ENCODE measurements around the gene CD300A.

CD300A gene

DNA sequence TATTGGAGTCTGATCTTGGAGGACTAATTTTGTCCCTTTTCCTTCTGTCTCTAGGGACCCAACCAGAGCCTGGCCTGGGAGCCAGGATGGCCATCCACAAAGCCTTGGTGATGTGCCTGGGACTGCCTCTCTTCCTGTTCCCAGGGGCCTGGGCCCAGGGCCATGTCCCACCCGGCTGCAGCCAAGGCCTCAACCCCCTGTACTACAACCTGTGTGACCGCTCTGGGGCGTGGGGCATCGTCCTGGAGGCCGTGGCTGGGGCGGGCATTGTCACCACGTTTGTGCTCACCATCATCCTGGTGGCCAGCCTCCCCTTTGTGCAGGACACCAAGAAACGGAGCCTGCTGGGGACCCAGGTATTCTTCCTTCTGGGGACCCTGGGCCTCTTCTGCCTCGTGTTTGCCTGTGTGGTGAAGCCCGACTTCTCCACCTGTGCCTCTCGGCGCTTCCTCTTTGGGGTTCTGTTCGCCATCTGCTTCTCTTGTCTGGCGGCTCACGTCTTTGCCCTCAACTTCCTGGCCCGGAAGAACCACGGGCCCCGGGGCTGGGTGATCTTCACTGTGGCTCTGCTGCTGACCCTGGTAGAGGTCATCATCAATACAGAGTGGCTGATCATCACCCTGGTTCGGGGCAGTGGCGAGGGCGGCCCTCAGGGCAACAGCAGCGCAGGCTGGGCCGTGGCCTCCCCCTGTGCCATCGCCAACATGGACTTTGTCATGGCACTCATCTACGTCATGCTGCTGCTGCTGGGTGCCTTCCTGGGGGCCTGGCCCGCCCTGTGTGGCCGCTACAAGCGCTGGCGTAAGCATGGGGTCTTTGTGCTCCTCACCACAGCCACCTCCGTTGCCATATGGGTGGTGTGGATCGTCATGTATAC, 26.5 kb upstream of the CD300A start:
- DNase-seq (ENCODE audit: insufficient read length, low spot score) (no peak), FAIRE-seq (no peak)
- TF ChIP-seq TAF1 (IDR thresholded peaks at IDR 0.05; ENCODE audit: low read depth, low read length) (no peak), POU2F2 (IDR thresholded peaks at IDR 0.05; ENCODE audit: low read depth, low read length) (no peak), POLR2A (IDR thresholded peaks at IDR 0.05; ENCODE audit: low read depth, low read length) (no peak), POLR2AphosphoS5 (IDR thresholded peaks at IDR 0.05; ENCODE audit: low read depth, low read length) (no peak), SPI1 (IDR thresholded peaks at IDR 0.05; ENCODE audit: low read depth, low read length) (no peak), PAX5 (IDR thresholded peaks at IDR 0.05; ENCODE audit: insufficient read depth, low read length, severe bottlenecking) (no peak)

DNA sequence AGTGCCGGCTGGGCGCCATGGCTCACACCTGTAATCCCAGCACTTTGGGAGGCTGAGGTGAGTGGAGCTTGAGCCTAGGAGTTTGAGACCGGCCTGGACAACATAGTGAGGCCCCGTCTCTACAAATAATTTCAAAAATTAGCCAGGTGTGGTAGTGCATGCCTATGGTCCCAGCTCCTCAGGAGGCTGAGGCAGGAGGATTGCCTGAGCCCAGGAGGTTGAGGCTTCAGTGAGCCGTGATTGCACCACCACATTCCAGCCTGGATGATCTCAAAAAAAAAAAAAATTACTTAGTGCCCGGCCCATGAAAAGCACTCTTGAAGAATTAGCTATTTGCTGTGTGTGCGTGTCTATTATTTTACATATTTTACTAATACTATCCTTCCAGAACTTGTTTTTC, 24.9 kb upstream of the CD300A start:
- FAIRE-seq (no peak), DNase-seq (ENCODE audit: insufficient read length, low spot score) (no peak)
- TF ChIP-seq POU2F2 (IDR thresholded peaks at IDR 0.05; ENCODE audit: low read depth, low read length) (no peak), POLR2AphosphoS5 (IDR thresholded peaks at IDR 0.05; ENCODE audit: low read depth, low read length) (no peak), SPI1 (IDR thresholded peaks at IDR 0.05; ENCODE audit: low read depth, low read length) (no peak), PAX5 (IDR thresholded peaks at IDR 0.05; ENCODE audit: insufficient read depth, low read length, severe bottlenecking) (no peak), TAF1 (IDR thresholded peaks at IDR 0.05; ENCODE audit: low read depth, low read length) (no peak)

GRCh38 chr17:74442291-74442669, 24.2 kb upstream of the CD300A start:
- FAIRE-seq (no peak), DNase-seq (ENCODE audit: insufficient read length, low spot score) (no peak)
- TF ChIP-seq PAX5 (IDR thresholded peaks at IDR 0.05; ENCODE audit: insufficient read depth, low read length, severe bottlenecking), result no peak
- no peak for TF ChIP-seq POLR2A (IDR thresholded peaks at IDR 0.05; ENCODE audit: low read depth, low read length)
- TF ChIP-seq POU2F2 (IDR thresholded peaks at IDR 0.05; ENCODE audit: low read depth, low read length), result no peak
- TF ChIP-seq POLR2AphosphoS5 (IDR thresholded peaks at IDR 0.05; ENCODE audit: low read depth, low read length), result no peak
- no peak for TF ChIP-seq SPI1 (IDR thresholded peaks at IDR 0.05; ENCODE audit: low read depth, low read length)
- no peak for TF ChIP-seq TAF1 (IDR thresholded peaks at IDR 0.05; ENCODE audit: low read depth, low read length)

DNA sequence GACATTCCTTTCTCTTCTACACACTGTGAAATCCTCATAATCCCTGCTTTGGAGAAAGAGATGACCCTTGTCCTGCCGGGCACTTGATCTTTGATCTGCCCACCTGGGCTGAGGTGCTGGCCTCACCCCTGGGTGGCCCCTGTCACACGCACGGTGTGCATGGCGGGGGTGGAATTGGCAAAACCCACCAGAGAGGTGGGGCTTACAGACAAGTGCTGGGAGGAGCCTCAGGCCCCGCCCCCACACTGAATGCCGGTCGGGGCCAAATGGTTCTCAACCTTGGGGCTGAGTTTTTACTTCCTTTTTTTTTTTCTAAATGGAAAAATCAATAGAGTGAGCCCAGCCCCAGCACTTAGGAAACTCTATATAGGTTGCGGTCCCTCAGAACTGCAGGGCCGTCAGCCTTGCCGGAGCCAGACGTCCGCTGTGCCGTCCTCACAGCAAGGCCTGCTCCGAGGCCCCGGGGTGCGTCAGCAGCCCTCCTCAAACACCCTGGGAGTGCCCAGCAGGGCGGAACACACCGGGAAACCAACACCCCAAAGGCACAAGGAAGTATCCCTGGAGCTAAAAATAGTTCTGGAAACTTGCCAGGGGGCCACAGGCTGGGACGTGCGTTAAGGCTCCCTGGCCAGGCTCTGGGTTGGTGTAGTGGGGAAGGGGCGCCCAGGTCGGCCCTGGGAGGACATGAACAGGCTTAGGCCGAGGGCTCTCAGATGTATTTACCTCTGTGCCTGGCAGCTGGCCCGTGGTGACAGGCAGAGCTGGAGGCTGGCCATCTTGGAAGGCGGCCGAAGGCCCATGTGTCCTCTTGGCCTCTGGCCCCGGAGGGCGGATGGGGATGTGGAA, 23.5 kb upstream of the CD300A start:
- no peak for FAIRE-seq
- TF ChIP-seq POLR2A (IDR thresholded peaks at IDR 0.05; ENCODE audit: low read depth, low read length) (no peak), POU2F2 (IDR thresholded peaks at IDR 0.05; ENCODE audit: low read depth, low read length) (no peak), POLR2AphosphoS5 (IDR thresholded peaks at IDR 0.05; ENCODE audit: low read depth, low read length) (no peak), TAF1 (IDR thresholded peaks at IDR 0.05; ENCODE audit: low read depth, low read length) (no peak), SPI1 (IDR thresholded peaks at IDR 0.05; ENCODE audit: low read depth, low read length) (no peak), PAX5 (IDR thresholded peaks at IDR 0.05; ENCODE audit: insufficient read depth, low read length, severe bottlenecking) (no peak)
- no peak for DNase-seq (ENCODE audit: insufficient read length, low spot score)

GRCh38 chr17:74443516-74444296, 22.7 kb upstream of the CD300A start:
- TF ChIP-seq TAF1 (IDR thresholded peaks at IDR 0.05; ENCODE audit: low read depth, low read length) (no peak), POLR2A (IDR thresholded peaks at IDR 0.05; ENCODE audit: low read depth, low read length) (no peak), SPI1 (IDR thresholded peaks at IDR 0.05; ENCODE audit: low read depth, low read length) (no peak), POLR2AphosphoS5 (IDR thresholded peaks at IDR 0.05; ENCODE audit: low read depth, low read length) (no peak), POU2F2 (IDR thresholded peaks at IDR 0.05; ENCODE audit: low read depth, low read length) (no peak), PAX5 (IDR thresholded peaks at IDR 0.05; ENCODE audit: insufficient read depth, low read length, severe bottlenecking) (no peak)
- DNase-seq (ENCODE audit: insufficient read length, low spot score) (no peak), FAIRE-seq (no peak)

DNA sequence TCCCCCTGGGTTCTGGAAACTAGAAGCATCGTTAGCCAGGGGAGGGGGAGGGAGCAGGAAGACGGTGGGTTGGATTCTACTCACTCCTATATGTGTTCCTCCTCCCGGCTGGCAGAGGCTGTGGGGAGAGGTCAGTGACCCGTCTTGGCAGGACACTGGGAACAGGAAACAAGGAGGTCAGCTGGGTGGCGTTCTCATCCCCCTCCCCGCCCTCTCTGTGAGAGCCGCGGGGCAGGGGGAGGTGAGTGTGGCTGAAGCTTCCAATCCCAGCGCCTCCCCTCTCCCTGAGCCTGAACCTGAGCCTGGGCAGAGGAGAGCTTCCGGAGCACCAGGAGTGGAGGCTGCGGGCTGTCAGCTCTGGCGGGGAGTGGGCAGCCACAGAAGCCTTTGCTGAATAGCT, 22.0 kb upstream of the CD300A start:
- DNase-seq (ENCODE audit: insufficient read length, low spot score) (no peak), FAIRE-seq (no peak)
- TF ChIP-seq PAX5 (IDR thresholded peaks at IDR 0.05; ENCODE audit: insufficient read depth, low read length, severe bottlenecking) (no peak), TAF1 (IDR thresholded peaks at IDR 0.05; ENCODE audit: low read depth, low read length) (no peak), POLR2AphosphoS5 (IDR thresholded peaks at IDR 0.05; ENCODE audit: low read depth, low read length) (no peak), POU2F2 (IDR thresholded peaks at IDR 0.05; ENCODE audit: low read depth, low read length) (no peak), SPI1 (IDR thresholded peaks at IDR 0.05; ENCODE audit: low read depth, low read length) (no peak), POLR2A (IDR thresholded peaks at IDR 0.05; ENCODE audit: low read depth, low read length) (no peak)

- TF ChIP-seq TAF1 (IDR thresholded peaks at IDR 0.05; ENCODE audit: low read depth, low read length) (no peak), POLR2AphosphoS5 (IDR thresholded peaks at IDR 0.05; ENCODE audit: low read depth, low read length) (no peak), POU2F2 (IDR thresholded peaks at IDR 0.05; ENCODE audit: low read depth, low read length) (no peak), POLR2A (IDR thresholded peaks at IDR 0.05; ENCODE audit: low read depth, low read length) (no peak), SPI1 (IDR thresholded peaks at IDR 0.05; ENCODE audit: low read depth, low read length) (no peak), PAX5 (IDR thresholded peaks at IDR 0.05; ENCODE audit: insufficient read depth, low read length, severe bottlenecking) (no peak)
- DNase-seq (ENCODE audit: insufficient read length, low spot score) (no peak), FAIRE-seq (no peak)
Observed at GRCh38 chr17:74445158-74445557, 21.3 kb upstream of the CD300A start.

DNA sequence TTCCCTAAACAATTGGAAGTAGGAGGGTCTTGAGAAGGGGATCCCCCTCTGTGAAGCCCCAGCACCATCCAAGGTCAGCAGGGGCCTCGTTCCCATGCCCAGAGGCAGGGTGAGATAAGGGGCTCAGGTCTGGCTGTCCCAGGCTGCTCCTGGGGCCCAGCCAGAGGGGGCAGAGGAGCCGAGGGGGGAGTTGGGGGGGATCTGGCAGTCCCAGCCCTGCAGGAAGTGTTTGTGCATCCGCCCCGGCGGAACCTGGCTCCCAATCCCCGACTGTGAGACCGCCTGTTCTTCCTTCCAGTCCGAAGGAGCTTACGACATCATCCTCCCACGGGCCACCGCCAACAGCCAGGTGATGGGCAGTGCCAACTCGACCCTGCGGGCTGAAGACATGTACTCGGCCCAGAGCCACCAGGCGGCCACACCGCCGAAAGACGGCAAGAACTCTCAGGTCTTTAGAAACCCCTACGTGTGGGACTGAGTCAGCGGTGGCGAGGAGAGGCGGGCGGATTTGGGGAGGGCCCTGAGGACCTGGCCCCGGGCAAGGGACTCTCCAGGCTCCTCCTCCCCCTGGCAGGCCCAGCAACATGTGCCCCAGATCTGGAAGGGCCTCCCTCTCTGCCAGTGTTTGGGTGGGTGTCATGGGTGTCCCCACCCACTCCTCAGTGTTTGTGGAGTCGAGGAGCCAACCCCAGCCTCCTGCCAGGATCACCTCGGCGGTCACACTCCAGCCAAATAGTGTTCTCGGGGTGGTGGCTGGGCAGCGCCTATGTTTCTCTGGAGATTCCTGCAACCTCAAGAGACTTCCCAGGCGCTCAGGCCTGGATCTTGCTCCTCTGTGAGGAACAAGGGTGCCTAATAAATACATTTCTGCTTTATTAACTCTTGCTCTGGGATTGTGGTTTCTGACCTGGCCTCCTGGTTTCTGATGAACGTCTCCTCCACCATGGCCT, 19.6 kb upstream of the CD300A start:
- FAIRE-seq, result peak; percentile 65
- TF ChIP-seq PAX5 (IDR thresholded peaks at IDR 0.05; ENCODE audit: insufficient read depth, low read length, severe bottlenecking), result no peak
- no peak for TF ChIP-seq SPI1 (IDR thresholded peaks at IDR 0.05; ENCODE audit: low read depth, low read length)
- TF ChIP-seq TAF1 (IDR thresholded peaks at IDR 0.05; ENCODE audit: low read depth, low read length), result no peak
- no peak for TF ChIP-seq POU2F2 (IDR thresholded peaks at IDR 0.05; ENCODE audit: low read depth, low read length)
- no peak for TF ChIP-seq POLR2A (IDR thresholded peaks at IDR 0.05; ENCODE audit: low read depth, low read length)
- no peak for TF ChIP-seq POLR2AphosphoS5 (IDR thresholded peaks at IDR 0.05; ENCODE audit: low read depth, low read length)
- no peak for DNase-seq (ENCODE audit: insufficient read length, low spot score)
